Kidney epithelial cell (primary cell): ENCODE data around the gene GAS6. TPM values are rescaled to one million over a fixed set of nuclear protein-coding genes. Genes with fewer than 3 reads are reported as not detected.
"Not testable (repeated sequence)": the region's sequence is repeated elsewhere in the genome, so short reads cannot be mapped to it uniquely, and the experiment has no call there.

Experiments
- DNase-seq: peaks from one replicate; pipeline ENCODE4 v3.0.0-alpha.2; 2010; ENCODE audit warnings: low read depth
- H3K27me3 ChIP-seq: 2 replicates; pipeline ENCODE4 v1.6.0; 2011; ENCODE audit warnings: low read length; ENCODE audit not compliant: control insufficient read depth, insufficient read depth
- H3K36me3 ChIP-seq: 2 replicates; pipeline ENCODE4 v1.5.1; 2011; ENCODE audit warnings: low read length; ENCODE audit not compliant: control insufficient read depth, insufficient read depth
- H3K4me3 ChIP-seq: 2 replicates; pipeline ENCODE4 v1.5.1; 2011; ENCODE audit warnings: low read depth, mild to moderate bottlenecking, control low read depth, low read length
- CTCF ChIP-seq: IDR thresholded peaks from 2 replicates; pipeline ENCODE4 v1.5.1; 2011; ENCODE audit warnings: mild to moderate bottlenecking, moderate library complexity, low read length, control low read depth, inconsistent platforms; ENCODE audit not compliant: insufficient read depth, poor library complexity, severe bottlenecking
- total RNA-seq: library from RNA; depleted of rRNA; stranded (reverse); fragments of >200 nt; gene quantifications from 2 replicates; pipeline ENCODE4 v1.2.3, GENCODE V29; 2015

GAS6 gene
- total RNA-seq, 1 donor from 2014 or later, result 99.6 TPM

GRCh38 chr13:113831061-113831460 is 32.8 kb downstream of the GAS6 start:
- peaks cover 3% of the 10 kb centered on the region for H3K36me3 ChIP-seq
- DNase-seq, result no peak
- TF ChIP-seq CTCF, result no peak

GRCh38 chr13:113830426-113830950 is 33.4 kb downstream of the GAS6 start:
- H3K4me3 ChIP-seq, DNase-seq, H3K27me3 ChIP-seq, H3K36me3 ChIP-seq: not testable (repeated sequence)

More at GRCh38 chr13:113831061-113831460, 32.8 kb downstream of the GAS6 start:
- Histone ChIP-seq H3K27me3 (no peaks in the 10 kb centered on the region), H3K4me3 (no peak overlapping the region)

- Histone ChIP-seq H3K4me3 (no peak overlapping the region), H3K36me3 (peaks cover 3% of the 10 kb centered on the region), H3K27me3 (no peaks in the 10 kb centered on the region)
- no peak for DNase-seq
- TF ChIP-seq CTCF, result no peak
Measured at GRCh38 chr13:113828282-113828825, 35.5 kb downstream of the GAS6 start.

GRCh38 chr13:113827021-113827420 is 36.9 kb downstream of the GAS6 start:
- H3K36me3 ChIP-seq, result peaks cover 3% of the 10 kb centered on the region
- no peak for DNase-seq

GRCh38 chr13:113826446-113826845 is 37.4 kb downstream of the GAS6 start:
- not testable (repeated sequence) for H3K36me3 ChIP-seq, H3K4me3 ChIP-seq, H3K27me3 ChIP-seq, DNase-seq

More at GRCh38 chr13:113827021-113827420, 36.9 kb downstream of the GAS6 start:
- no peaks in the 10 kb centered on the region for H3K27me3 ChIP-seq
- H3K4me3 ChIP-seq, result no peak overlapping the region
- TF ChIP-seq CTCF, result no peak

GRCh38 chr13:113825841-113826240 is 38.0 kb downstream of the GAS6 start:
- no peak for DNase-seq
- no peak overlapping the region for H3K4me3 ChIP-seq
- no peak for TF ChIP-seq CTCF
- peaks cover 3% of the 10 kb centered on the region for H3K36me3 ChIP-seq
- H3K27me3 ChIP-seq, result no peaks in the 10 kb centered on the region

GRCh38 chr13:113823771-113824170 is 40.1 kb downstream of the GAS6 start:
- no peak for TF ChIP-seq CTCF
- H3K4me3 ChIP-seq, result no peak overlapping the region
- no peaks in the 10 kb centered on the region for H3K27me3 ChIP-seq
- H3K36me3 ChIP-seq, result no peaks in the 10 kb centered on the region
- DNase-seq, result no peak
